Loucy (cell line): Measurements from ENCODE around the gene HTRA3.

Experiments
- CTCF ChIP-seq: fragments of 200-600 bp; sonication (generic); conservative IDR thresholded peaks from 2 replicates; pipeline ENCODE4 v1.5.1; 2014; ENCODE audit warnings: mild to moderate bottlenecking, antibody characterized with exemption, low read length
- EZH2phosphoT487 ChIP-seq: fragments of 200-600 bp; IDR thresholded peaks from 2 replicates; pipeline ENCODE4 v1.6.1; 2018; ENCODE audit warnings: antibody characterized with exemption, mild to moderate bottlenecking, moderate library complexity, borderline replicate concordance

GRCh38 chr4:8250227-8250626 is 19.3 kb upstream of the HTRA3 start:
- no peak for TF ChIP-seq CTCF
- no peak for TF ChIP-seq EZH2phosphoT487
